Fibroblast of lung (primary cell): Measurements from ENCODE around the gene ADGRG3.

Experiments
- EZH2 ChIP-seq: IDR thresholded peaks from 2 replicates; pipeline ENCODE4 v1.5.1; 2012; ENCODE audit warnings: low read length, control low read depth, mild to moderate bottlenecking; ENCODE audit errors: missing control alignments
- TF ChIP-seq, protein P1 (sequence below), 2 donors: IDR thresholded peaks in 1 of 2; conservative IDR thresholded peaks in 1 of 2; 1 replicate in 1 of 2; 2 replicates in 1 of 2; pipeline ENCODE4 v1.5.1; 2011 to 2012; ENCODE audit warnings: low read length in 2 of 2, control low read depth in 1 of 2, inconsistent platforms in 1 of 2, low read depth in 1 of 2, mild to moderate bottlenecking in 1 of 2

GRCh38 chr16:57646388-57647039 is 21.6 kb upstream of the ADGRG3 start:
- TF ChIP-seq, protein P1, sequence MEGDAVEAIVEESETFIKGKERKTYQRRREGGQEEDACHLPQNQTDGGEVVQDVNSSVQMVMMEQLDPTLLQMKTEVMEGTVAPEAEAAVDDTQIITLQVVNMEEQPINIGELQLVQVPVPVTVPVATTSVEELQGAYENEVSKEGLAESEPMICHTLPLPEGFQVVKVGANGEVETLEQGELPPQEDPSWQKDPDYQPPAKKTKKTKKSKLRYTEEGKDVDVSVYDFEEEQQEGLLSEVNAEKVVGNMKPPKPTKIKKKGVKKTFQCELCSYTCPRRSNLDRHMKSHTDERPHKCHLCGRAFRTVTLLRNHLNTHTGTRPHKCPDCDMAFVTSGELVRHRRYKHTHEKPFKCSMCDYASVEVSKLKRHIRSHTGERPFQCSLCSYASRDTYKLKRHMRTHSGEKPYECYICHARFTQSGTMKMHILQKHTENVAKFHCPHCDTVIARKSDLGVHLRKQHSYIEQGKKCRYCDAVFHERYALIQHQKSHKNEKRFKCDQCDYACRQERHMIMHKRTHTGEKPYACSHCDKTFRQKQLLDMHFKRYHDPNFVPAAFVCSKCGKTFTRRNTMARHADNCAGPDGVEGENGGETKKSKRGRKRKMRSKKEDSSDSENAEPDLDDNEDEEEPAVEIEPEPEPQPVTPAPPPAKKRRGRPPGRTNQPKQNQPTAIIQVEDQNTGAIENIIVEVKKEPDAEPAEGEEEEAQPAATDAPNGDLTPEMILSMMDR (conservative IDR thresholded peaks at IDR 0.05 in 1 of 2, IDR thresholded peaks at IDR 0.05 in 1 of 2; ENCODE audit: low read depth in 1 of 2, low read length in 2 of 2), result no peak
- no peak for TF ChIP-seq EZH2
